DOHH2 (cell line): ENCODE data around the gene FNDC3A.

Experiments
- EZH2phosphoT487 ChIP-seq: fragments of 200-600 bp; sonication (generic); IDR thresholded peaks from 2 replicates; pipeline ENCODE4 v1.6.1; 2017; ENCODE audit warnings: borderline replicate concordance, mild to moderate bottlenecking, antibody characterized with exemption, low read length, moderate library complexity, mixed read lengths
- TF ChIP-seq, protein P1 (sequence below): fragments of 200-600 bp; sonication (generic); IDR thresholded peaks from one replicate; pipeline ENCODE4 v1.5.1; 2014; ENCODE audit warnings: antibody characterized with exemption, mild to moderate bottlenecking, low read depth, low read length; ENCODE audit not compliant: poor library complexity, severe bottlenecking

DNA sequence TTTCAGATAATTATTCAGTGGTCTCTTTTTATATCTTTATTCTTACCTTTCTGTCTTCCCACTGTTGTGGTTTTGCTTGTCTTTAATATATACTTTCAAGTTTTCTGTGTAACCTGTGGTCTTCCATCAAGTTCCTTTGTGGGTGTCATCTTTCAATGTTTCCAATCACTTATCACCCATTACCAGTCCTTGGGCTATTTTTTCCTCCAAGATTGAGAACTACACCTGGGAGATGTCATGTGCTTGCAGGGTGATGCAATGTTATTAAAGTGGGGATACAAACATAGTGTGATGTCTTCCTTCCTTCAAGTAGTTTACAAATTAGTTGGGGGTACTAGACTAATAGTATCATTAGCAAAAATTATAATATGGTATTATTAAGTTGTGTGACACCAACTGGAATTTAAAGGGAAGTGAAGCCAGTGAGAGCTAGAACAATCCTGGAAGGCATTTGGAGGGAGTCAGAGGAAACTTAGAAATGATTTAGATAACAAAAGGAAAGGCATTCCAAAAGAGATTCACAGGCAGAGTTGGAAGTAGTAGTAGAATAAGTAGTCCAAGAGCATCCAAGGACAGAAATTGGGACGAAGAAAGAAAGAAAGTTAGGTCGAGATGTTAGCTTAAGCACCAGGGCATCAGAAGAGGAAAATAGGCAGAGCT is 3.4 kb downstream of the FNDC3A start:
- TF ChIP-seq, protein P1, sequence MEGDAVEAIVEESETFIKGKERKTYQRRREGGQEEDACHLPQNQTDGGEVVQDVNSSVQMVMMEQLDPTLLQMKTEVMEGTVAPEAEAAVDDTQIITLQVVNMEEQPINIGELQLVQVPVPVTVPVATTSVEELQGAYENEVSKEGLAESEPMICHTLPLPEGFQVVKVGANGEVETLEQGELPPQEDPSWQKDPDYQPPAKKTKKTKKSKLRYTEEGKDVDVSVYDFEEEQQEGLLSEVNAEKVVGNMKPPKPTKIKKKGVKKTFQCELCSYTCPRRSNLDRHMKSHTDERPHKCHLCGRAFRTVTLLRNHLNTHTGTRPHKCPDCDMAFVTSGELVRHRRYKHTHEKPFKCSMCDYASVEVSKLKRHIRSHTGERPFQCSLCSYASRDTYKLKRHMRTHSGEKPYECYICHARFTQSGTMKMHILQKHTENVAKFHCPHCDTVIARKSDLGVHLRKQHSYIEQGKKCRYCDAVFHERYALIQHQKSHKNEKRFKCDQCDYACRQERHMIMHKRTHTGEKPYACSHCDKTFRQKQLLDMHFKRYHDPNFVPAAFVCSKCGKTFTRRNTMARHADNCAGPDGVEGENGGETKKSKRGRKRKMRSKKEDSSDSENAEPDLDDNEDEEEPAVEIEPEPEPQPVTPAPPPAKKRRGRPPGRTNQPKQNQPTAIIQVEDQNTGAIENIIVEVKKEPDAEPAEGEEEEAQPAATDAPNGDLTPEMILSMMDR, result no peak
- TF ChIP-seq EZH2phosphoT487, result no peak
